Measurements from ENCODE around the gene CSTB. TPM values are rescaled to one million over a fixed set of nuclear protein-coding genes. Genes with fewer than 3 reads are reported as not detected.

CSTB gene
- total RNA-seq, 2 donors from 2014 or later: 13.3 to 34.7 TPM

DNA sequence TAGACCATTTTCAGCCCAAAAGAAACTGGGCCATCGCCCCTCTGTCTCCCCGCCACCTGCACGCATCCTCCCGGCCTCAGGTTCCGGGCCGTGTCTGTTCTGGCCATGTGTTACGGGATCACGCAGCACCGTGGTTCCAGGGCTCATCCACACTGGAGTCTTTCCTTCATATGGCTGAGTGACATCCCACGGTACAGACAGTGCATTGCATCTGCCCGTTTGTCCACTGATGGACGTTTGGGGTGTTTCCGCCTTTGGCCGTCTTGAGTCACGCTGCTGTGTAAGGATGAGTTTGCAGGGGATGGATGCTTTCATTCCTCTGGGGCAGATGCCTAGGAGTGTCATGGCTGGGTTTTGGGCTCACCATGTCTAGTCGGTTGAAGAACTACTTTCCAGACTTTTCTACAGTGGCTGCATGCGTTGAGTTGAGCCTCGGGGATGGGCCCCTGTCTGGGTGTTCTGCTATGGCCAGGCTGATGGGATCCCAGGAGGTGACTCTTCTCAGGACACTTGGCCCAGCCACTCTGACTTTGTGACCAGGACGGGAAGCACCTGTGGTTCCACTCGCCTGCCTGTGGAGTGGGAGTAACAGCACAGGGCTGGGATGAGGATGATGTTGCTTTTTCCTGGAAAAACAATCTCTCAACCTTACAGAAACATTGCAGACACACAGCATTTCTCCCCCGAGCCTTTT is 30.1 kb upstream of the CSTB start:
- H3K27me3 ChIP-seq (replicated peaks; ENCODE audit: insufficient read depth): no peaks in the 10 kb centered on the region
- H3K4me3 ChIP-seq: no peak overlapping the region
- H3K4me1 ChIP-seq (replicated peaks): no peaks in the 10 kb centered on the region
- no peak overlapping the region for H3K27ac ChIP-seq
- intact Hi-C loops (cut with DNase I): no loop called here
- 85% methylated on average over 20 of the region's 21 CpGs for WGBS
- peaks cover 0 to 11% of the 10 kb centered on the region in 2 donors for H3K36me3 ChIP-seq
- TF ChIP-seq POLR2A (IDR thresholded peaks at IDR 0.05): no peak
- DNase-seq (ENCODE audit: low spot score): no peak
- H3K9me3 ChIP-seq: no peaks in the 10 kb centered on the region

- TF ChIP-seq POLR2A (IDR thresholded peaks at IDR 0.05) (no peak), POLR2AphosphoS5 (IDR thresholded peaks at IDR 0.05) (no peak)
- TF ChIP-seq, protein P1, sequence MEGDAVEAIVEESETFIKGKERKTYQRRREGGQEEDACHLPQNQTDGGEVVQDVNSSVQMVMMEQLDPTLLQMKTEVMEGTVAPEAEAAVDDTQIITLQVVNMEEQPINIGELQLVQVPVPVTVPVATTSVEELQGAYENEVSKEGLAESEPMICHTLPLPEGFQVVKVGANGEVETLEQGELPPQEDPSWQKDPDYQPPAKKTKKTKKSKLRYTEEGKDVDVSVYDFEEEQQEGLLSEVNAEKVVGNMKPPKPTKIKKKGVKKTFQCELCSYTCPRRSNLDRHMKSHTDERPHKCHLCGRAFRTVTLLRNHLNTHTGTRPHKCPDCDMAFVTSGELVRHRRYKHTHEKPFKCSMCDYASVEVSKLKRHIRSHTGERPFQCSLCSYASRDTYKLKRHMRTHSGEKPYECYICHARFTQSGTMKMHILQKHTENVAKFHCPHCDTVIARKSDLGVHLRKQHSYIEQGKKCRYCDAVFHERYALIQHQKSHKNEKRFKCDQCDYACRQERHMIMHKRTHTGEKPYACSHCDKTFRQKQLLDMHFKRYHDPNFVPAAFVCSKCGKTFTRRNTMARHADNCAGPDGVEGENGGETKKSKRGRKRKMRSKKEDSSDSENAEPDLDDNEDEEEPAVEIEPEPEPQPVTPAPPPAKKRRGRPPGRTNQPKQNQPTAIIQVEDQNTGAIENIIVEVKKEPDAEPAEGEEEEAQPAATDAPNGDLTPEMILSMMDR (IDR thresholded peaks at IDR 0.05): no peak
- Histone ChIP-seq H3K4me1 (replicated peaks) (no peaks in the 10 kb centered on the region), H3K36me3 (peaks cover 0 to 20% of the 10 kb centered on the region in 2 donors), H3K4me3 (no peak overlapping the region), H3K9me3 (no peaks in the 10 kb centered on the region), H3K27me3 (replicated peaks; ENCODE audit: insufficient read depth) (no peaks in the 10 kb centered on the region), H3K27ac (no peak overlapping the region)
- no peak for DNase-seq (ENCODE audit: low spot score)
- intact Hi-C loops (cut with DNase I): no loop called here
- WGBS: 82% methylated on average over 14 of the region's 14 CpGs
Observed at GRCh38 chr21:43805275-43805800, 29.2 kb upstream of the CSTB start.

DNA sequence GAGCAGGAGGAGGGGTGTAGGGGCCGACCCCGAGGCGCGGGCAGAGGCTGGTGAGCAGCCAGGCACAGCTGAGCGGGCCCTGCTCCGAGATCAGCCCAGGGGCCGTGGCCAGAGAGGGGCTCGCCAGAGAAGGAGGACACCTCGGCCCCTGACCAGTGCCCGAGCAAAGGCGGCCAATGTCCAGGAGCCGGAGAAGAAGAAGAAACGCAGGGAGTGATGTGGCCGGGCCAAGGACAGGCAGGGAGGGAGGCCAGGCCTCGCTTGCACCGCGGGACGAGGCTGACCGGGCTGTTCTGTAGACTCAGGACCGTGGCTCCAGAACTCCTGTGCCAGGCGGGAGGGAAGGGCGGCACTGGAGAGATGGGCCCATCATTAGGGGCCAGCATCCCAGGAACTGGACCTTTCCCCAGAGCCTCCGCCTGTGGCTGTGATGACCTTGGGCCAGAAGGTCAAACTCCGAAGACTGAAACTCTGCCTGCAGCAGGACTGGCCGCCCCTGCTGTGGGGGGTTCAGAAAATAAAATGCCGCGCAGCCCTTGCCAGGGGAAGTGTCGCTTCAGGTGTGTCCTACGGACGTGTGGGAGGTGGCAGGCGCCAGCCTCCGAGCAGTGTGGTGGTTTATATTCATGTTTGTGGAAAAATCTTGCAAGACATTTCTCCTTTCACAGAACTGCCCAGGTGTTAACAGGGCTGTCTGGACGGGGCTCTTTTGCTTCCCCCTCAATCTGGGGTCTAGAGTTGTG is 27.6 kb upstream of the CSTB start:
- no peak for TF ChIP-seq POLR2A (IDR thresholded peaks at IDR 0.05)
- TF ChIP-seq, protein P1 (IDR thresholded peaks at IDR 0.05): no peak
- no peak for TF ChIP-seq POLR2AphosphoS5 (IDR thresholded peaks at IDR 0.05)
- no peaks in the 10 kb centered on the region for H3K9me3 ChIP-seq
- DNase-seq (ENCODE audit: low spot score): no peak
- no peak overlapping the region for H3K4me3 ChIP-seq
- peaks cover 0 to 20% of the 10 kb centered on the region in 2 donors for H3K36me3 ChIP-seq
- intact Hi-C loops (cut with DNase I): no loop called here
- H3K27me3 ChIP-seq (replicated peaks; ENCODE audit: insufficient read depth): no peaks in the 10 kb centered on the region
- no peak overlapping the region for H3K27ac ChIP-seq
- 85% methylated on average over 33 of the region's 33 CpGs for WGBS
- H3K4me1 ChIP-seq (replicated peaks): no peaks in the 10 kb centered on the region

DNA sequence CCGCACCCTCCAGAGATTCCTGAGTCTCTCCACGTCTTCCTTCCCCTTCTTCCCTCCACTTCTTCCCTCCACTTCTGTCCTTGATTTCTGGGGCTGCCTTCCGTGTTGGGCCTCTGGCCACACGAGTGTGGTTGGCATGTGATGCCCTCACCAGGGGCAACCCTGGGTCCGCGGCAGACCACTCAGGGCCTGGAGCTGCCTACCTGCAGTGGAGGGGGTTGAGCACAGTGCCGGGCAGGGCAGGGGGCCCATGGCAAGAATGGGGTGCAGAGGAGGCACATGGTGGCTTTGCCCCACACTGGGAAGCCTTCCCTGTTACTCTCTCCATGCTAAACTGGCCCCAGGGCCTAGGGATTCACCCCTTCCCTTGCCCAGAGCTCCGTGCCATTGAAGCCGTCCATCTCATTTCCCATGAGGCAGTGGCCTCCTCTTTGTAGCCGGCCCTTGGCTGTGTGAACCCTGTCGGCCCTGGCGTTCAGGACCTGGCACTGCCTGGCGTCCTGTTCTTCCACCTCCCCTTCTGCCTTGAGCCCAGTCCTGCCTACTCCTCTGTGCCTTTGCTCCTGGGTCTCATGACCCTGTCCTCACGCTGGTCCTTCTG is 26.7 kb upstream of the CSTB start:
- intact Hi-C loops (cut with DNase I): no loop called here
- peaks cover 7 to 24% of the 10 kb centered on the region in 2 donors for H3K36me3 ChIP-seq
- DNase-seq (ENCODE audit: low spot score): no peak
- H3K4me3 ChIP-seq: no peak overlapping the region
- TF ChIP-seq, protein P1 (IDR thresholded peaks at IDR 0.05): no peak
- TF ChIP-seq POLR2AphosphoS5 (IDR thresholded peaks at IDR 0.05) (no peak), POLR2A (IDR thresholded peaks at IDR 0.05) (no peak)
- WGBS: 83% methylated on average over 14 of the region's 14 CpGs
- H3K4me1 ChIP-seq (replicated peaks): no peaks in the 10 kb centered on the region
- no peak overlapping the region for H3K27ac ChIP-seq
- H3K27me3 ChIP-seq (replicated peaks; ENCODE audit: insufficient read depth): no peaks in the 10 kb centered on the region
- no peaks in the 10 kb centered on the region for H3K9me3 ChIP-seq

DNA sequence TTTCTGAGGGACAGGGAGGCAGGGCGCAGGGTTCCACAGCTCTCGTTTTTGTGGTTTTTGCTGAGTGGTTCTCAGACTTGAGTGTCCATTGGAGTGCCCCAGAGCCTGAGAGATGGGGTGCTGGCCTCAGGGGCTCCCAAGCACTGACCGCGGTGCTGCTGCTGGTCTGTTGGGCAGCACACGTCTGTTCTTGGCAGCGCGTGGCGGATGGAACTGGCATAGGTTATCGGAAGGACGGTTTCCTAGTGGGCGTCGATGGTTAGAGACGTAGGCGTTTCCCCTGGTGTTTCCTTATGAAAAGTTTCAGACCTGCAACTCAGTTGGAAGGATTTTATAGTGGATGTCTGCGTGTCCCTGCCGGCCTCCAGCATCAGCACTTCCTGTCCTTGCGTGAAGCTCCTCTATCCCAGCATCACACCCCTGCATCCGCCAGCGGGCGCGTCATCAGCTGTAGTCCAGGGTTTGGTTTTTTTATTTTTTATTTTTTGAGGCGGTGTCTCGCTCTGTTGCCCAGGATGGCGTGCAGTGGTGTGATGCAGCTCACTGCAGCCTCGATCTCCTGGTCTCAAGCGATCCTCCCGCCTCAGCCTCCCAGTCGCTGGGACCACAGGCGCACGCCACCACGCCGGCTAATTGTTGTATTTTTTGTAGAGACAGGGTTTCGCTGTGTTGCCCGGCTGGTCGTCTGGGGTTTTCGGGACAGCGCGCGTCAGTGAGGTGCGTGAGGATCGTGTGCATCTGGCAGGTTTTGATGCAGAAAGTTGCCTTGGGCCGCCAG is 25.1 kb upstream of the CSTB start:
- WGBS: 93% methylated on average over 42 of the region's 42 CpGs
- Histone ChIP-seq H3K4me3 (no peak overlapping the region), H3K9me3 (no peaks in the 10 kb centered on the region), H3K27me3 (replicated peaks; ENCODE audit: insufficient read depth) (no peaks in the 10 kb centered on the region), H3K27ac (no peak overlapping the region), H3K36me3 (peaks cover 14 to 40% of the 10 kb centered on the region in 2 donors), H3K4me1 (replicated peaks) (no peaks in the 10 kb centered on the region)
- intact Hi-C loops (cut with DNase I): no loop called here
- DNase-seq (ENCODE audit: low spot score): no peak
- TF ChIP-seq, protein P1 (IDR thresholded peaks at IDR 0.05): no peak
- no peak for TF ChIP-seq POLR2A (IDR thresholded peaks at IDR 0.05)
- TF ChIP-seq POLR2AphosphoS5 (IDR thresholded peaks at IDR 0.05): no peak
